Fibroblast of lung (primary cell): ENCODE measurements around the gene AFG3L2. TPM values are rescaled to one million over a fixed set of nuclear protein-coding genes. Genes with fewer than 3 reads are reported as not detected.

ENCODE experiments used
- DNase-seq, 2 donors: peaks; one replicate each; pipeline versions ENCODE4 v3.0.0 to v3.0.0-alpha.2; 2010; ENCODE audit warnings: low read depth in 2 of 2
- H2AFZ ChIP-seq: 2 replicates; pipeline ENCODE4 v1.5.1; 2012; ENCODE audit warnings: low read length, control low read depth, inconsistent platforms
- H3K27ac ChIP-seq: 2 replicates; pipeline ENCODE4 v1.5.1; 2011; ENCODE audit warnings: low read length, control low read depth; ENCODE audit not compliant: insufficient read depth
- H3K27me3 ChIP-seq: 2 replicates; pipeline ENCODE4 v1.5.1; 2011; ENCODE audit warnings: mild to moderate bottlenecking, low read length; ENCODE audit not compliant: control insufficient read depth, insufficient read depth
- H3K36me3 ChIP-seq: 2 replicates; pipeline ENCODE4 v1.5.1; 2011; ENCODE audit warnings: low read length; ENCODE audit not compliant: control insufficient read depth, insufficient read depth
- H3K4me1 ChIP-seq: 2 replicates; pipeline ENCODE4 v1.5.1; 2011; ENCODE audit warnings: low read length; ENCODE audit not compliant: control insufficient read depth, insufficient read depth; ENCODE audit errors: extremely low read depth
- H3K4me2 ChIP-seq: 2 replicates; pipeline ENCODE4 v1.5.1; 2011; ENCODE audit warnings: low read length, control low read depth; ENCODE audit not compliant: insufficient read depth; ENCODE audit errors: extremely low read depth
- H3K4me3 ChIP-seq, 4 experiments: fragments of 200-600 bp in 1 of 4; sonication (generic) in 1 of 4; replicated peaks in 1 of 4; 2 replicates each; pipeline ENCODE4 v1.5.1; 2011 to 2016; ENCODE audit warnings: low read length in 4 of 4, low read depth in 3 of 4, mild to moderate bottlenecking in 3 of 4, control low read depth in 2 of 4, inconsistent platforms in 1 of 4, mixed read lengths in 1 of 4; ENCODE audit not compliant: insufficient read depth in 1 of 4; ENCODE audit errors: control extremely low read depth in 1 of 4
- H3K79me2 ChIP-seq: 2 replicates; pipeline ENCODE4 v1.5.1; 2012; ENCODE audit warnings: mild to moderate bottlenecking, low read length, inconsistent platforms; ENCODE audit not compliant: control insufficient read depth, insufficient read depth
- H3K9ac ChIP-seq: 2 replicates; pipeline ENCODE4 v1.5.1; 2011; ENCODE audit warnings: mild to moderate bottlenecking, low read length, control low read depth; ENCODE audit not compliant: insufficient read depth
- H3K9me3 ChIP-seq: 2 replicates; pipeline ENCODE4 v1.5.1; 2012; ENCODE audit warnings: low read depth, low read length; ENCODE audit not compliant: control insufficient read depth, insufficient read depth
- H4K20me1 ChIP-seq: 2 replicates; pipeline ENCODE4 v1.5.1; 2011; ENCODE audit warnings: low read length; ENCODE audit not compliant: control insufficient read depth, insufficient read depth; ENCODE audit errors: extremely low read depth
- CTCF ChIP-seq, 2 donors: IDR thresholded peaks in 1 of 2; conservative IDR thresholded peaks in 1 of 2; 1 replicate in 1 of 2; 2 replicates in 1 of 2; pipeline ENCODE4 v1.5.1; 2011 to 2012; ENCODE audit warnings: low read length in 2 of 2, control low read depth in 1 of 2, inconsistent platforms in 1 of 2, low read depth in 1 of 2, mild to moderate bottlenecking in 1 of 2
- EZH2 ChIP-seq: IDR thresholded peaks from 2 replicates; pipeline ENCODE4 v1.5.1; 2012; ENCODE audit warnings: low read length, control low read depth, mild to moderate bottlenecking; ENCODE audit errors: missing control alignments
- polyA plus RNA-seq, 2 donors: library from polyadenylated mRNA; depleted of rRNA in 1 of 2; stranded (reverse) in 1 of 2; unstranded in 1 of 2; fragments of >200 nt; gene quantifications; 2 replicates each; pipeline ENCODE4 v1.2.1, GENCODE V29; 2011 to 2012; ENCODE audit warnings: missing spikeins in 1 of 2
- total RNA-seq: library from RNA; depleted of rRNA; stranded (reverse); fragments of >200 nt; gene quantifications from 2 replicates; pipeline ENCODE4 v1.2.1, GENCODE V29; 2014

The AFG3L2 gene
- total and polyA plus RNA-seq, 2 donors (not counting 1 experiment from before 2014, with no cell fraction given) = 38.3 to 41.0 TPM

GRCh38 chr18:12347895-12348294, 29.1 kb downstream of the AFG3L2 start:
- Histone ChIP-seq H3K4me2 (no peak overlapping the region), H3K4me1 (no peaks in the 10 kb centered on the region), H3K36me3 (peaks cover 20% of the 10 kb centered on the region), H3K4me3 (no peak overlapping the region), H3K9me3 (no peaks in the 10 kb centered on the region), H4K20me1 (no peaks in the 10 kb centered on the region), H3K79me2 (no peaks in the 10 kb centered on the region), H2AFZ (no peak overlapping the region), H3K9ac (no peak overlapping the region), H3K27me3 (no peaks in the 10 kb centered on the region), H3K27ac (no peak overlapping the region)
- DNase-seq = no peak
- no peak for TF ChIP-seq CTCF (conservative IDR thresholded peaks at IDR 0.05 in 1 of 2, IDR thresholded peaks at IDR 0.05 in 1 of 2; ENCODE audit: low read depth in 1 of 2, low read length in 2 of 2)
- no peak for TF ChIP-seq EZH2

GRCh38 chr18:12346240-12346565, 30.8 kb downstream of the AFG3L2 start:
- Histone ChIP-seq H3K4me2 (no peak overlapping the region), H3K9me3 (no peaks in the 10 kb centered on the region), H3K36me3 (peaks cover 17% of the 10 kb centered on the region), H3K27ac (no peak overlapping the region), H2AFZ (no peak overlapping the region), H4K20me1 (no peaks in the 10 kb centered on the region), H3K79me2 (no peaks in the 10 kb centered on the region), H3K27me3 (no peaks in the 10 kb centered on the region), H3K4me3 (no peak overlapping the region), H3K4me1 (no peaks in the 10 kb centered on the region), H3K9ac (no peak overlapping the region)
- no peak for TF ChIP-seq EZH2
- no peak for TF ChIP-seq CTCF (conservative IDR thresholded peaks at IDR 0.05 in 1 of 2, IDR thresholded peaks at IDR 0.05 in 1 of 2; ENCODE audit: low read depth in 1 of 2, low read length in 2 of 2)
- no peak for DNase-seq

GRCh38 chr18:12345491-12346239, 31.4 kb downstream of the AFG3L2 start:
- TF ChIP-seq EZH2 (no peak), CTCF (conservative IDR thresholded peaks at IDR 0.05 in 1 of 2, IDR thresholded peaks at IDR 0.05 in 1 of 2; ENCODE audit: low read depth in 1 of 2, low read length in 2 of 2) (no peak)
- Histone ChIP-seq H3K36me3 (peaks cover 18% of the 10 kb centered on the region), H3K4me1 (no peaks in the 10 kb centered on the region)

More at GRCh38 chr18:12345491-12346239, 31.4 kb downstream of the AFG3L2 start:
- no peaks in the 10 kb centered on the region for H3K9me3 ChIP-seq
- no peaks in the 10 kb centered on the region for H3K27me3 ChIP-seq
- H3K79me2 ChIP-seq = no peaks in the 10 kb centered on the region
- no peak overlapping the region for H3K4me2 ChIP-seq
- H3K9ac ChIP-seq = no peak overlapping the region
- no peak overlapping the region for H2AFZ ChIP-seq
- DNase-seq = no peak
- no peak overlapping the region for H3K27ac ChIP-seq
- H4K20me1 ChIP-seq = no peaks in the 10 kb centered on the region
- no peak overlapping the region for H3K4me3 ChIP-seq
